Endothelial cell of umbilical vein (primary cell): Measurements from ENCODE around the gene PALD1. TPM values are rescaled to one million over a fixed set of nuclear protein-coding genes. Genes with fewer than 3 reads are reported as not detected.

Source experiments
- BruUV-seq: library from RNA; stranded (reverse); fragments of 400-500 nt; replicated peaks from 2 replicates; lab custom pipeline; 2021; lab: Mats Ljungman, UMichigan
- CTCF ChIA-PET: fragments of 300-600, 350-600 bp; sonication (Branson Sonifier 250); formaldehyde crosslinking; loops from one replicate; lab custom pipeline; 2021; ENCODE audit warnings: antibody characterized with exemption, inconsistent platforms; lab: Charles Lee
- POLR2A ChIA-PET: fragments of 300-600, 350-600 bp; sonication (Branson Sonifier 250); formaldehyde crosslinking; loops from one replicate; lab custom pipeline; 2021; ENCODE audit warnings: antibody characterized with exemption, inconsistent platforms; lab: Charles Lee
- DNase-seq: peaks from one replicate; pipeline ENCODE4 v3.0.0-alpha.2; 2011; ENCODE audit warnings: low read depth, low spot score
- FAIRE-seq: peaks from 2 replicates; lab custom pipeline; 2011; peaks lifted over from hg19 to GRCh38; lab: Jason Lieb, UNC
- H2AFZ ChIP-seq: 2 replicates; pipeline ENCODE4 v1.6.0; 2012; ENCODE audit warnings: low read depth, low read length, control low read depth, inconsistent platforms
- H3K27ac ChIP-seq: 2 replicates; pipeline ENCODE4 v1.5.1; 2011; ENCODE audit warnings: low read depth, mild to moderate bottlenecking, control low read depth, low read length, moderate library complexity; ENCODE audit not compliant: insufficient read depth
- H3K27me3 ChIP-seq, 2 experiments: 2 replicates each; pipeline versions ENCODE4 v1.6.0 to v1.6.1; 2011; ENCODE audit warnings: low read length in 2 of 2, mixed read lengths in 1 of 2; ENCODE audit not compliant: control insufficient read depth in 2 of 2, insufficient read depth in 2 of 2
- H3K36me3 ChIP-seq, 2 experiments: 2 replicates in 1 of 2; 3 replicates in 1 of 2; pipeline ENCODE4 v1.5.1; 2011; ENCODE audit warnings: low read length in 2 of 2, mild to moderate bottlenecking in 1 of 2, moderate library complexity in 1 of 2; ENCODE audit not compliant: control insufficient read depth in 2 of 2, insufficient read depth in 2 of 2; ENCODE audit errors: extremely low read depth in 1 of 2
- H3K4me1 ChIP-seq: 3 replicates; pipeline ENCODE4 v1.5.1; 2011; ENCODE audit warnings: mild to moderate bottlenecking, low read length; ENCODE audit not compliant: control insufficient read depth, insufficient read depth; ENCODE audit errors: extremely low read depth
- H3K4me2 ChIP-seq: 2 replicates; pipeline ENCODE4 v1.6.1; 2011; ENCODE audit warnings: low read length, control low read depth, mixed read lengths; ENCODE audit not compliant: insufficient read depth
- H3K4me3 ChIP-seq, 3 experiments: fragments of 200-600 bp in 1 of 3; sonication (generic), shearing (Covaris generic) in 1 of 3; replicated peaks in 1 of 3; 2 replicates each; pipeline ENCODE4 v1.5.1; 2011 to 2016; ENCODE audit warnings: control low read depth in 3 of 3, low read length in 3 of 3, mild to moderate bottlenecking in 2 of 3, inconsistent platforms in 1 of 3, low read depth in 1 of 3, moderate library complexity in 1 of 3; ENCODE audit not compliant: insufficient read depth in 1 of 3
- H3K79me2 ChIP-seq: 2 replicates; pipeline ENCODE4 v1.6.0; 2012; ENCODE audit warnings: low read length, inconsistent platforms; ENCODE audit not compliant: control insufficient read depth, insufficient read depth
- H3K9ac ChIP-seq: replicated peaks from 2 replicates; pipeline ENCODE3; 2011; ENCODE audit warnings: low read length, control low read depth; ENCODE audit not compliant: insufficient read depth; ENCODE audit errors: extremely low read depth
- H3K9me1 ChIP-seq: replicated peaks from 3 replicates; pipeline ENCODE4 v1.6.0; 2011; ENCODE audit warnings: mild to moderate bottlenecking, low read length; ENCODE audit not compliant: control insufficient read depth, insufficient read depth; ENCODE audit errors: extremely low read depth
- H3K9me3 ChIP-seq: replicated peaks from 2 replicates; pipeline ENCODE4 v1.5.1; 2012; ENCODE audit warnings: low read length, inconsistent platforms; ENCODE audit not compliant: control insufficient read depth, insufficient read depth
- H4K20me1 ChIP-seq: replicated peaks from 2 replicates; pipeline ENCODE3; 2011; ENCODE audit warnings: mild to moderate bottlenecking, low read length; ENCODE audit not compliant: control insufficient read depth, insufficient read depth; ENCODE audit errors: extremely low read depth
- CTCF ChIP-seq, 2 donors: IDR thresholded peaks; 1 replicate in 1 of 2; 2 replicates in 1 of 2; pipeline ENCODE4 v1.5.1; 2011; ENCODE audit warnings: low read length in 2 of 2, mild to moderate bottlenecking in 2 of 2, moderate library complexity in 2 of 2, control low read depth in 1 of 2, inconsistent platforms in 1 of 2, low read depth in 1 of 2; ENCODE audit not compliant: insufficient read depth in 1 of 2; ENCODE audit errors: extremely low read depth in 1 of 2
- EZH2 ChIP-seq: IDR thresholded peaks from 2 replicates; pipeline ENCODE4 v1.6.1; 2012; ENCODE audit warnings: borderline replicate concordance, low read depth, mild to moderate bottlenecking, moderate library complexity, low read length, inconsistent platforms; ENCODE audit not compliant: severe bottlenecking
- FOS ChIP-seq: IDR thresholded peaks from 2 replicates; pipeline ENCODE4 v1.6.1; 2011; ENCODE audit warnings: mild to moderate bottlenecking, low read length, moderate library complexity, borderline replicate concordance; ENCODE audit not compliant: insufficient read depth
- GATA2 ChIP-seq: IDR thresholded peaks from 2 replicates; pipeline ENCODE4 v1.7.0; 2011; ENCODE audit warnings: low read depth, mild to moderate bottlenecking, moderate library complexity, mixed read lengths, low read length; ENCODE audit not compliant: insufficient read length, insufficient read depth
- JUN ChIP-seq: IDR thresholded peaks from 2 replicates; pipeline ENCODE4 v1.6.1; 2011; ENCODE audit warnings: borderline replicate concordance, low read depth; ENCODE audit not compliant: insufficient read length, insufficient read depth
- MAX ChIP-seq: IDR thresholded peaks from 2 replicates; pipeline ENCODE4 v1.6.1; 2011; ENCODE audit not compliant: insufficient read depth, insufficient read length
- MYC ChIP-seq: IDR thresholded peaks from one replicate; pipeline ENCODE4 v1.6.1; 2011; ENCODE audit warnings: mild to moderate bottlenecking, low read depth, low read length
- POLR2A ChIP-seq: IDR thresholded peaks from 2 replicates; pipeline ENCODE4 v1.6.1; 2012; ENCODE audit warnings: low read depth, mild to moderate bottlenecking, control low read depth, low read length
- POLR2AphosphoS5 ChIP-seq: IDR thresholded peaks from 2 replicates; pipeline ENCODE4 v1.6.1; 2012; ENCODE audit warnings: low read depth, mild to moderate bottlenecking, control low read depth, low read length, moderate library complexity; ENCODE audit not compliant: insufficient read depth
- dilution Hi-C: fragments of 300-500 bp; cut with MboI; formaldehyde crosslinking; loops from one replicate; pipeline ENCODE4 v1.15.0; 2019; ENCODE audit warnings: low sequenced_read_pairs; ENCODE audit not compliant: extremely low pct_ligation_motif_present
- intact Hi-C: fragments of 100-400 bp; cut with micrococcal nuclease; formaldehyde crosslinking; loops from one replicate; pipeline ENCODE4 v1.10.0; 2022
- polyA plus RNA-seq, 4 experiments: library from polyadenylated mRNA; depleted of rRNA in 3 of 4; stranded (reverse) in 3 of 4; unstranded in 1 of 4; fragments of >200 nt; gene quantifications; 2 replicates each; pipeline versions ENCODE4 v1.2.1 to v1.2.3, GENCODE V29; 2011 to 2012; ENCODE audit warnings: missing spikeins in 1 of 4
- total RNA-seq: library from RNA; stranded (reverse); gene quantifications from 2 replicates; pipeline ENCODE4 v1.2.3, GENCODE V29; 2021

Gene PALD1
- total and polyA plus RNA-seq, 2 donors (not counting 3 experiments of a cell fraction or from before 2014, with no cell fraction given), result 16.6 to 73.3 TPM

DNA sequence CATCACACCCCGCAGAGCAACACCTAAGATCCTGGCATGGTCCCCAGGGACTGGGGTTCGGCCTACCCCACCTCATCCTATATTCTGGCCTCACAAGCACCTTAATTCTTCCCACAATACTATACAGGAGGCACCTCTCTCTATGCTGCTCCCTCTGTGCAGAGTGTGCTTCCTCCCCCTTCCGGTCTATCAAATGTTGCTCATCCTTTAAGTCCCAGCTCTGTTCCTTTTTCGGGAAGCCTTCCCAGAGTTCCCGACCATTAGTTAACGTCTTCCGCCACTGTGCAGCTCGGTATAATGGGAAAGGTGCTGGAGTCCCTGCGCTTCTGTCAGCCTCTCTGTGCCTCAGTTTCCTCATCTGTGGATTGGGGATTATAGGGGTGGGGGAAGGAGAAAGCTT is 21.8 kb downstream of the PALD1 start:
- Histone ChIP-seq H3K27ac (peak overlapping the region; percentile 84), H3K4me3 (no peak overlapping the region), H4K20me1 (no peaks in the 10 kb centered on the region), H3K9me3 (no peaks in the 10 kb centered on the region), H2AFZ (no peak overlapping the region), H3K9me1 (no peaks in the 10 kb centered on the region), H3K9ac (peak overlapping the region; percentile 0), H3K36me3 (no peaks in the 10 kb centered on the region), H3K79me2 (no peaks in the 10 kb centered on the region), H3K27me3 (no peaks in the 10 kb centered on the region), H3K4me2 (peak overlapping the region; percentile 6), H3K4me1 (peaks cover 44% of the 10 kb centered on the region)
- no peak for DNase-seq
- no peak for FAIRE-seq
- CTCF ChIA-PET, result interaction anchor here (0.8 to 2.6 kb wide), 4 partner anchors 9 to 42 kb away, joined by 3 to 15 read pairs (median 8); no protein-coding TSS in a partner anchor
- POLR2A ChIA-PET, result interaction anchor here (0.6 to 1.8 kb wide), 2 partner anchors 9 to 17 kb away, joined by 3 to 5 read pairs; no protein-coding TSS in a partner anchor
- dilution Hi-C loops (no loop called here), intact Hi-C loops (loop anchor here (1.0 to 2.0 kb wide), 3 partner anchors 9 to 20 kb away; no protein-coding TSS in a partner anchor)
- TSS peak; percentile 66 for BruUV-seq
- TF ChIP-seq JUN (no peak), POLR2A (no peak), FOS (no peak), EZH2 (no peak), CTCF (IDR thresholded peaks at IDR 0.05; ENCODE audit: extremely low read depth in 1 of 2, insufficient read depth in 1 of 2, low read depth in 1 of 2, low read length in 2 of 2) (no peak), POLR2AphosphoS5 (no peak), MYC (no peak), GATA2 (no peak), MAX (no peak)
